Rectal smooth muscle tissue (tissue), 1 donor: ENCODE results near the gene OR2AJ1.
"Not testable (repeated sequence)": the region's sequence is repeated elsewhere in the genome, so short reads cannot be mapped to it uniquely, and the experiment has no call there.

Experiments
- H3K27ac ChIP-seq: one replicate; pipeline ENCODE4 v1.7.0; 2013; ENCODE audit warnings: low read depth, low read length, inconsistent platforms
- H3K27me3 ChIP-seq: one replicate; pipeline ENCODE4 v1.7.0; 2013; ENCODE audit warnings: low read length; ENCODE audit not compliant: control insufficient read depth, insufficient read depth
- H3K36me3 ChIP-seq: one replicate; pipeline ENCODE4 v1.7.0; 2013; ENCODE audit warnings: low read length; ENCODE audit not compliant: control insufficient read depth, insufficient read depth
- H3K4me1 ChIP-seq: one replicate; pipeline ENCODE4 v1.7.0; 2013; ENCODE audit warnings: low read length; ENCODE audit not compliant: control insufficient read depth, insufficient read depth
- H3K4me3 ChIP-seq: one replicate; pipeline ENCODE4 v1.7.0; 2013; ENCODE audit warnings: low read length
- H3K9ac ChIP-seq: one replicate; pipeline ENCODE4 v1.7.0; 2013; ENCODE audit warnings: low read length

Gene OR2AJ1

DNA sequence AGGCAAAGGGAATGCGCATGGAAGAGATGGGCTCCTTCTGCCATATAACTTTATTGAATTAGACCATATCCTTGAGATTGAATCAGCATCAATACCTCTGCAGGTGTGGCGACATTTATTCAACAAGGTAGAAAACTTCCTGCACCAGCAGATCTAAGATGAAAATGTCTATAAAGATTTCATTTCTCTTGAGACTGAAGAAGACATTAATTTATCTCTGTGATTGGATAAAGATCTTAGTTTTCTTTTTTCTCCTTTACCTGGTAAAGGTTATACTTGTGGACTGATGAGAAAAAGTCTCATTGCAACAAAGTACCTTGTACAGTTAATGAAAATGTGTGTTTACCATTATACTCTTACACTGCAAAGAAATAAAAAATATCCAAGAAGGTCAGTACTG is 4.7 kb upstream of the OR2AJ1 start, which contains the start of gene OR2T8:
Gene OR2T8 (plus strand): TSS at position 301 of the 400 bp plus-strand sequence. CDS start 766 bp downstream, outside the sequence.
- Histone ChIP-seq H3K27ac (no peak within 1 kb of the TSS), H3K4me1 (no peaks in the 10 kb centered on the region), H3K9ac (no peak within 1 kb of the TSS), H3K4me3 (no peak within 1 kb of the TSS), H3K27me3 (no peaks in the 10 kb centered on the region), H3K36me3 (no peaks in the 10 kb centered on the region)

DNA sequence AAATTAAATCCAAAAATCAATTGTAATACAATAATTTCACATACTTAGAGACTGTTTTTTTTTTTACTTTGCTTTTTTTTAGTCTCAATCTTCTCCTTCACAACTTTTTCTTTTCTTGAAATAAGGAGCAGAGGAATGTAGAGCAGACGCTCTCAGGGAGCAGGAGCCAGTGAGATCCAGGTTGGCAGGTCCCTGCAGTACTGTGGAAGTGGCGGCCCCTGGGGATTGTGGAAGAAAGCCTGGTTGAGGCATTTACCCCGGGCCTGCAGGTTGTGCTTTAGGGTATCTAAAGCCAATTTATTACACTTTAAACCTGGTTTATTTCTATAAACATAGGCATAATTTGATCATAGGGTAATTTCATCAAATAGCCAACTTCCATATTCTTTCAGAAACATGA is 748 bp upstream of the OR2AJ1 start:
- H3K9ac ChIP-seq: no peak overlapping the region
- no peak overlapping the region for H3K4me3 ChIP-seq
- no peaks in the 10 kb centered on the region for H3K27me3 ChIP-seq
- no peaks in the 10 kb centered on the region for H3K36me3 ChIP-seq
- H3K4me1 ChIP-seq: no peaks in the 10 kb centered on the region
- H3K27ac ChIP-seq: no peak overlapping the region

DNA sequence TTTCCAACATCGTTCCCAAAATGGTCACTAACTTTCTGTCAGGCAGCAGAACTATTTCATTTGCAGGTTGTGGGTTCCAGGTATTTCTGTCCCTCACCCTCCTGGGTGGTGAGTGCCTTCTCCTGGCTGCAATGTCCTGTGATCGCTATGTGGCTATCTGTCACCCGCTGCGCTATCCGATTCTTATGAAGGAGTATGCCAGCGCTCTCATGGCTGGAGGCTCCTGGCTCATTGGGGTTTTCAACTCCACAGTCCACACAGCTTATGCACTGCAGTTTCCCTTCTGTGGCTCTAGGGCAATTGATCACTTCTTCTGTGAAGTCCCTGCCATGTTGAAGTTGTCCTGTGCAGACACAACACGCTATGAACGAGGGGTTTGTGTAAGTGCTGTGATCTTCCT is 9.3 kb downstream of the OR2AJ1 start:
- no peak overlapping the region for H3K4me3 ChIP-seq
- H3K36me3 ChIP-seq: no peaks in the 10 kb centered on the region
- no peaks in the 10 kb centered on the region for H3K27me3 ChIP-seq
- no peak overlapping the region for H3K27ac ChIP-seq
- H3K4me1 ChIP-seq: no peaks in the 10 kb centered on the region
- no peak overlapping the region for H3K9ac ChIP-seq

DNA sequence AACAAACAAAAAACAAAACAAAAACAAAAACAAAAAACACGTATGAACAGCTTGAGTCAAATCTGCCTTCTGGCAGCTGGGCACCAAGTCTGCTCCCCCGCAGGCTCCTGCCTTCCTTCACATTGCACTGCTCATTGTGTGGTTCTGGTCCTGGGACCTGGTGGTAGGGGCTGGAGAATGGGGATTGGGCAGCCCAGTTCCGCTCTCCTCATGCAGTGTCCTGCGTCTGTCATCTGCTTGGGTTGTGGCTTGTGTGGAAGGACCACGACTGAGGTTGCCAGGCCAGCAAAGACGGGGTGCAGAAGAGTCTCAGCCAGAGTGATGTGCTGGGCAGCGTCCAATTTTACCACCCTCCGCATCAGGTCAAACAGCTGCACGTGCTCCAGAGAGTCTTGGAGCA is 11.1 kb downstream of the OR2AJ1 start:
- Histone ChIP-seq H3K9ac (no peak overlapping the region), H3K27ac (no peak overlapping the region), H3K4me3 (no peak overlapping the region)

DNA sequence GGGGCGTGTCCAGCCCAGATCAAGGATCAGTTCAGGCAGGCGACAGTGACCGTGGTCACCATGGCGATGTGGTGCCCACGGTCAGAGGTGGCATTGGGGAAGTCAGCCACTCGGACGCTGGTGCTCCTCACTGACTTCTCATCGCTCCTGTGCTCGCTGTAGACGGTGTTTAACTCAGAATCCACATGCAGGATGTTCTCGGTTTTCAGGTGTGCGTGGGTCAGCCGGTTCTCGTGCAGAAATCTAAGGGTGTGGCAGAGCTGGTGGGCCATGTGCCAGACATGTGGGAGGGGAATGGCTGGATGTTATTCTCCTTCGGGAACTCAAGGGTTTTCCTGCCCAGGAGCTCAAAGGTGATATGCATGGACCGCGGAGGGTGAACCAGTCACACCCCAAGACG is 11.7 kb downstream of the OR2AJ1 start:
- Histone ChIP-seq H3K4me3 (no peak overlapping the region), H3K9ac (no peak overlapping the region), H3K27ac (no peak overlapping the region), H3K36me3 (no peaks in the 10 kb centered on the region), H3K4me1 (no peaks in the 10 kb centered on the region), H3K27me3 (no peaks in the 10 kb centered on the region)

More for the DNA sequence above, 11.1 kb downstream of the OR2AJ1 start:
- H3K4me1 ChIP-seq: no peaks in the 10 kb centered on the region
- no peaks in the 10 kb centered on the region for H3K36me3 ChIP-seq
- no peaks in the 10 kb centered on the region for H3K27me3 ChIP-seq

DNA sequence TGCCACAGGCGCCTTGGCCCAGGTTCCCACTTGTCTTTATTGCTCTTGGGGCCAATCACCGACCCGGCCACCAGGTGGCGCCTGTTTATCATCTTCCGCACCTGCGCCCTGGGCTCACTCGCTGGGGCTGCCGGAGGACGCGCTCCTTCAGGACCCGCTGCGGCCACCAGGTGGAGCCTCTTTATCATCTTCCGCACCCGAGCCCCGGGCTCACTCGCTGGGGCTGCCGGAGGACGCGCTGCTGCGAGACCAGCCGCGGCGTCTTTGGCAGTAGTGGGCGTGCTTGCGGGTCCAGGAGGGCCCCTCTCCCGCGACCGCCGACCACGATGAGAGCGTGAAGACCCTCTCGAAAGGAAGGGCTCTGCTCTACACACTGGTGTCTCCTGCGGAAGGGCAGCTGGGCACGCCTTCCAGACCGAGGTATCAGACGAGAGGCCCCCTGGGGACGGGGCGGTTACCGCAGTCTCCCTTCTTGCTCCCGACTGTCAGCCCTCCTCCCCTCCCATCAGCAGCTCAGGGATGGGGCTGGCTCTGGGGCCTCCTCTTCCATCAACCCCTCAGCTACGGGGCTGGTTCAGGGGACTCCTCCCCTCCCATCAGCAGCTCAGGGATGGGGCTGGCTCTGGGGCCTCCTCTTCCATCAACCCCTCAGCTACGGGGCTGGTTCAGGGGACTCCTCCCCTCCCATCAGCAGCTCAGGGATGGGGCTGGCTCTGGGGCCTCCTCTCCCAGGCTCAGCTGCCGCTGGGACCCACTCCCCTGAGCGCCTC is 12.5 kb downstream of the OR2AJ1 start:
- not testable (repeated sequence) for H3K4me3 ChIP-seq

DNA sequence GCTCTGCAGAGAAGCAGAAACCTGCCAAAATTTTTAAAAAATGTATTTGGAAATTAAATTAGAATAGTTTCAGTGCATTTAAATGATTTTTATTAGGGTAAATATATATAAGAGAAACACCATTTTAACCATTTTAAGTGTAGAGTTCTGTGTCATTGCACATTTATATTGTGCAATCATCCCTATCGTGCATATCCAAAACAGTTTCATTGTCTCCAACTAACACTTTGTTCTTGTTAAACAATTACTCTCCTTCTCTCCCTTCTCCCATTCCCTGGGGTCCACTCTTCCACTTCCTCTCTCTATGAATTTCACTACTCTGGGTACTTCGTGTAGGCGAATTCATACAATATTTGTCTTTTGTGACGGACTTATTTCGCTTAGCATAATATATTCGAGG is 17.9 kb downstream of the OR2AJ1 start:
- Histone ChIP-seq H3K36me3 (no peaks in the 10 kb centered on the region), H3K4me3 (no peak overlapping the region), H3K27ac (no peak overlapping the region), H3K27me3 (no peaks in the 10 kb centered on the region), H3K4me1 (no peaks in the 10 kb centered on the region), H3K9ac (no peak overlapping the region)

More for the DNA sequence above, 12.5 kb downstream of the OR2AJ1 start:
- H3K36me3 ChIP-seq, H3K4me1 ChIP-seq, H3K9ac ChIP-seq, H3K27ac ChIP-seq, H3K27me3 ChIP-seq: not testable (repeated sequence)

DNA sequence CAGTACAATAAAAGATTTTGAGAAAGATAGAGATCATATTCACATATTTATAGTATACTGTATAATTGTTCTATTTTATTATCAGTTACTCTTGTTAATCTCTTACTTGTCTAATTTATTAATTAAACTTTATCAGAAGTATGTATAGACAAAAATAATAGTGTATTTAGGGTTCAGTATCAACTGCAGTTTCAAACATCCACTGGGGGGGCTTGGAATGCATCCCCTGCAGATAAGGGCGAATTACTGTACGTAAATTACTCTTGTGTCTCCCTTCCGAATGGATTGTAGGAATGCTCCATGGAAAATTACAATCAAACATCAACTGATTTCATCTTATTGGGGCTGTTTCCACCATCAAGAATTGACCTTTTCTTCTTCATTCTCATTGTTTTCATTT is 23.9 kb downstream of the OR2AJ1 start, which contains the start of gene OR2L8:
Gene OR2L8 (plus strand): TSS at position 301 of the 400 bp plus-strand sequence. CDS start 0 bp downstream, at position 301.
- no peaks in the 10 kb centered on the region for H3K4me1 ChIP-seq

DNA sequence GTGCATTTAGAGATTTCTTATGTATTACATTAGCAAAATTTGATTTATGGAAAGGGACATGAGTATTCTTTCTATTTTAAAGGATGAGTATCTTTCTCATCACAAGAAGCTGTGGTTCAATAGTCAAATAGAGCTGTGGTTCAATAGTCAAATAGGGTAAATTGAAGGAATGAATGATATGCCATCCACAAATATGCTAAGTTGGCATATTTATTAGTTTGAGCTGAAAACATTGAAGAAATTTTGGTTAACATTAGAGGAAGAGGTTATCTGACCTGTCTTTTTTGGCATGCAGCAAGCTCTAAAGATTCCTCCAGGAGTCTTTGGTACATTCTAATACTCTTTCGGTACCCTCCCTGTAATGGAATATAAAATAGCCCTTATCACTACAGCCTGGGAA is 28.7 kb downstream of the OR2AJ1 start:
- no peak overlapping the region for H3K27ac ChIP-seq
- H3K36me3 ChIP-seq: no peaks in the 10 kb centered on the region
- H3K9ac ChIP-seq: no peak overlapping the region
- no peaks in the 10 kb centered on the region for H3K27me3 ChIP-seq
- no peak overlapping the region for H3K4me3 ChIP-seq
- no peaks in the 10 kb centered on the region for H3K4me1 ChIP-seq

More for the DNA sequence above, 23.9 kb downstream of the OR2AJ1 start, which contains the start of gene OR2L8:
- H3K4me3 ChIP-seq: no peak within 1 kb of the TSS
- H3K27me3 ChIP-seq: no peaks in the 10 kb centered on the region
- no peaks in the 10 kb centered on the region for H3K36me3 ChIP-seq
- H3K9ac ChIP-seq: no peak within 1 kb of the TSS
- H3K27ac ChIP-seq: no peak within 1 kb of the TSS

DNA sequence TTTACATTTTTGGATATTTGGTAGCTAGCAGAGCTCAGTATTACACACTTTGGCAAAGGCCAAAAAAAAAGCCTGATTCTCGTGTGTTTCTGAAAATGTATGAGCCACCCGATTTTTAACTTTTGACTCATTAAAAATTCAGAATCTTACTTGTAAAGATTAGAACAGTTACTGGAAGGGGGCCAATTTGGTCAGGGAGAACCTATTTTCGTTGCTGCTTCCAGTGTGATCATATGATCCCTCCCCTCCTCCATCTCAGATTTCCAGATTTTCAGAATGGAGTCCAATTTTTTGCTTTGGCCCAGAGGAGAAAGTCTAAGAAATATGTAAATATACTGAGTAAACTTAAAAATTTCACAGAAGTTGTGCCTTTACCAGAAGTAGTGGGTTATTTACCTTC is 37.1 kb downstream of the OR2AJ1 start:
- H3K4me1 ChIP-seq: no peaks in the 10 kb centered on the region
- no peaks in the 10 kb centered on the region for H3K27me3 ChIP-seq
- no peak overlapping the region for H3K4me3 ChIP-seq
- H3K27ac ChIP-seq: no peak overlapping the region
- no peak overlapping the region for H3K9ac ChIP-seq
- no peaks in the 10 kb centered on the region for H3K36me3 ChIP-seq

DNA sequence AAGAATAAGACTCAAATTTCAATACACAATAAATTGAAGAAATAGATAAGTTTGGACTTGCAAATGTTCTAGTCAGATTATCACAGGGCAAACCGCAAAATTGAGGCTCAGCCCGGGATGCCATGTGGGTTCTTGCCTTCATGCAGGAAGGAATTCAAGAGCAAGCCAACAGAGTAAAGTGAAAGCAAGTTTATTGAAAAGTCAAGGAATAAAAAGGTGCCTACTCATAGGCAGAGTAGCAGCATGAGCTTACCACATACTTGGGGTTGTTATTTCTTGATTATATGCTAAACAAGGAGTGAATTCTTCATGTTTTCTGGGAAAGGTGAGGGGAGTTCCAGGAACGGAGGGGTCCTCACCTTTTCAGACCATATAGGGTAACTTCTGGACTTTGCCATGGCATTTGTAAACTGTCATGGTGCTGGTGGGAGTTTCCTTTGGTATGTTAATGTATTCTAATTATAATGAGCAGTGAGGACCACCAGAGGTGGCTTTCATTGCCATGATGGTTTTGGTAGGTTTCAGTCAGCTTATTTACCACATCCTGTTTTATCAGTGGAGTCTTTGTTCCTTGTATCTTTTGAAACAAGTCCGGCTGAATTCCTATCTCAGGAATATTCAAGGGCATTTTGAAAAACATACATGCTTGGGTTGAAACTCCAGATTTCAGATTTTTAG is 38.4 kb downstream of the OR2AJ1 start:
- Histone ChIP-seq H3K9ac (no peak overlapping the region), H3K27me3 (no peaks in the 10 kb centered on the region), H3K4me1 (no peaks in the 10 kb centered on the region), H3K27ac (no peak overlapping the region), H3K36me3 (no peaks in the 10 kb centered on the region), H3K4me3 (no peak overlapping the region)

DNA sequence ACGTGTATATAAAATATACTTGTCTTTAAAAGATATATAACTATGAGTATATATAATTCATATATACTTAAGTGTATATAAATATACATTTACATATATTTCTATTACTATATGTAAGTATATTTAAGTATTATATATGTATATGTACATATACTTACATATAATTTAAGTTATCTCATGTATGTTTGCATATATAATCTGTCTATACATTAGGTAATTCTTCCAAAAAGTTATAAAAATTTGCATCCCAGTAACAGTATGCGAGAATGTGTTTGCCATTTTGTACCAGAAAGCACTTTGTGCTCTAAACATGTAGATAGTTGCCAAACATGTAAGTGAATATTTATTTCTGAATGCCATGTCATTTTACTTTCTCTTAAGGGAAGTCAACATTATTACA is 40.2 kb downstream of the OR2AJ1 start, which contains the start of gene OR2AK2:
Gene OR2AK2 (plus strand): TSS at position 301 of the 400 bp plus-strand sequence. CDS start 144 bp downstream, outside the sequence.
- Histone ChIP-seq H3K4me1 (no peaks in the 10 kb centered on the region), H3K36me3 (no peaks in the 10 kb centered on the region), H3K4me3 (no peak within 1 kb of the TSS), H3K9ac (no peak within 1 kb of the TSS), H3K27me3 (no peaks in the 10 kb centered on the region), H3K27ac (no peak within 1 kb of the TSS)
